Measurements from ENCODE around the gene PODXL.

The PODXL gene

DNA sequence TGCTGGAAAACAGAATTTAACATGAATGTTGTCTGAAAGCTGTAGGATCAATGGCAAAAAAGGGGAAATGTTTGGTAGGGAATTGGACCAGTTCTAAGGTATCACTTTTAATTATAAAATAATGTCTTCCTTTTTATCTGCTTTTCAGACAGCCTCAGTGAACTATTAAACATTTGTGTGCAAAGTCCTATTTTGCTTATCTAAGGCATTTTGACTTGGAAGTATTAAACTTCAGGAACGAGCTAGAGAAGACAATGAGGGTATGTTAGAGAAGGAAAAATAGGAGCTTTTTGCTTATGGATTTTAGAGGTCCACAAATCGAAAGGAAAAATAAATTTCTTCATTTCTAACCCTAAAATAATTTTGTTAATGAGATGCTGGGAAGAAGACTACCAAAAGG, 63.3 kb downstream of the PODXL start:
- TF ChIP-seq, protein P1, sequence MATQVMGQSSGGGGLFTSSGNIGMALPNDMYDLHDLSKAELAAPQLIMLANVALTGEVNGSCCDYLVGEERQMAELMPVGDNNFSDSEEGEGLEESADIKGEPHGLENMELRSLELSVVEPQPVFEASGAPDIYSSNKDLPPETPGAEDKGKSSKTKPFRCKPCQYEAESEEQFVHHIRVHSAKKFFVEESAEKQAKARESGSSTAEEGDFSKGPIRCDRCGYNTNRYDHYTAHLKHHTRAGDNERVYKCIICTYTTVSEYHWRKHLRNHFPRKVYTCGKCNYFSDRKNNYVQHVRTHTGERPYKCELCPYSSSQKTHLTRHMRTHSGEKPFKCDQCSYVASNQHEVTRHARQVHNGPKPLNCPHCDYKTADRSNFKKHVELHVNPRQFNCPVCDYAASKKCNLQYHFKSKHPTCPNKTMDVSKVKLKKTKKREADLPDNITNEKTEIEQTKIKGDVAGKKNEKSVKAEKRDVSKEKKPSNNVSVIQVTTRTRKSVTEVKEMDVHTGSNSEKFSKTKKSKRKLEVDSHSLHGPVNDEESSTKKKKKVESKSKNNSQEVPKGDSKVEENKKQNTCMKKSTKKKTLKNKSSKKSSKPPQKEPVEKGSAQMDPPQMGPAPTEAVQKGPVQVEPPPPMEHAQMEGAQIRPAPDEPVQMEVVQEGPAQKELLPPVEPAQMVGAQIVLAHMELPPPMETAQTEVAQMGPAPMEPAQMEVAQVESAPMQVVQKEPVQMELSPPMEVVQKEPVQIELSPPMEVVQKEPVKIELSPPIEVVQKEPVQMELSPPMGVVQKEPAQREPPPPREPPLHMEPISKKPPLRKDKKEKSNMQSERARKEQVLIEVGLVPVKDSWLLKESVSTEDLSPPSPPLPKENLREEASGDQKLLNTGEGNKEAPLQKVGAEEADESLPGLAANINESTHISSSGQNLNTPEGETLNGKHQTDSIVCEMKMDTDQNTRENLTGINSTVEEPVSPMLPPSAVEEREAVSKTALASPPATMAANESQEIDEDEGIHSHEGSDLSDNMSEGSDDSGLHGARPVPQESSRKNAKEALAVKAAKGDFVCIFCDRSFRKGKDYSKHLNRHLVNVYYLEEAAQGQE (IDR thresholded peaks at IDR 0.05; ENCODE audit: insufficient replicate concordance, low read depth), result no peak
- no peak for TF ChIP-seq POLR2AphosphoS5 (IDR thresholded peaks at IDR 0.05; ENCODE audit: low read depth)
- no peak for TF ChIP-seq GABPA (IDR thresholded peaks at IDR 0.05; ENCODE audit: low read depth)
- TF ChIP-seq, protein P2, sequence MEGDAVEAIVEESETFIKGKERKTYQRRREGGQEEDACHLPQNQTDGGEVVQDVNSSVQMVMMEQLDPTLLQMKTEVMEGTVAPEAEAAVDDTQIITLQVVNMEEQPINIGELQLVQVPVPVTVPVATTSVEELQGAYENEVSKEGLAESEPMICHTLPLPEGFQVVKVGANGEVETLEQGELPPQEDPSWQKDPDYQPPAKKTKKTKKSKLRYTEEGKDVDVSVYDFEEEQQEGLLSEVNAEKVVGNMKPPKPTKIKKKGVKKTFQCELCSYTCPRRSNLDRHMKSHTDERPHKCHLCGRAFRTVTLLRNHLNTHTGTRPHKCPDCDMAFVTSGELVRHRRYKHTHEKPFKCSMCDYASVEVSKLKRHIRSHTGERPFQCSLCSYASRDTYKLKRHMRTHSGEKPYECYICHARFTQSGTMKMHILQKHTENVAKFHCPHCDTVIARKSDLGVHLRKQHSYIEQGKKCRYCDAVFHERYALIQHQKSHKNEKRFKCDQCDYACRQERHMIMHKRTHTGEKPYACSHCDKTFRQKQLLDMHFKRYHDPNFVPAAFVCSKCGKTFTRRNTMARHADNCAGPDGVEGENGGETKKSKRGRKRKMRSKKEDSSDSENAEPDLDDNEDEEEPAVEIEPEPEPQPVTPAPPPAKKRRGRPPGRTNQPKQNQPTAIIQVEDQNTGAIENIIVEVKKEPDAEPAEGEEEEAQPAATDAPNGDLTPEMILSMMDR (IDR thresholded peaks at IDR 0.05; ENCODE audit: insufficient read depth, low read length), result no peak
- TF ChIP-seq SPI1 (IDR thresholded peaks at IDR 0.05; ENCODE audit: borderline replicate concordance, low read depth), result no peak
- no peak overlapping the region for H3K4me3 ChIP-seq (replicated peaks; ENCODE audit: insufficient read depth, low read length)
- no peaks in the 10 kb centered on the region for H3K27me3 ChIP-seq (ENCODE audit: insufficient read depth, poor library complexity, severe bottlenecking)
- no peak for DNase-seq (ENCODE audit: low read depth in 1 of 2, low spot score in 1 of 2)
- no peak overlapping the region for H3K27ac ChIP-seq (replicated peaks)

DNA sequence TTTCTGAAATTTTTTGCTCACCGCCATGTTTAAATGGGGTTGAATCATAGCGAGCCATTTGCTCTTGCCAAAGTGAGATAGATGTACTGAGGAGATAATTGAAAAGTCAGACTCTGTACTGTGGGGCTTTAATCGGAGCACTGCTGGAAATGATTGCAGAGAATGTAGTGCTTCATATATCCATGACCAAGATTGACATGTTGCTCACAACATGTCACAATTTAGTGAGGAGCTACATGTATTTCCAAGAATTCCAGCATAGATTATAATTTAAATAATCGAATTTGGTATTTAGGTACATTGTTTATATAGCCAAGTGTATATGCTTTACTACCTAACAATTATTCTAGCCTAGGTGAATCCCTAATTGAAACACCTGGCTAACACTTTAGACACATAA, 66.5 kb downstream of the PODXL start:
- TF ChIP-seq GABPA (IDR thresholded peaks at IDR 0.05; ENCODE audit: low read depth), result no peak
- TF ChIP-seq, protein P1 (IDR thresholded peaks at IDR 0.05; ENCODE audit: insufficient replicate concordance, low read depth), result no peak
- TF ChIP-seq, protein P2 (IDR thresholded peaks at IDR 0.05; ENCODE audit: insufficient read depth, low read length), result no peak
- no peak for TF ChIP-seq POLR2AphosphoS5 (IDR thresholded peaks at IDR 0.05; ENCODE audit: low read depth)
- no peak for TF ChIP-seq SPI1 (IDR thresholded peaks at IDR 0.05; ENCODE audit: borderline replicate concordance, low read depth)
- no peak overlapping the region for H3K4me3 ChIP-seq (replicated peaks; ENCODE audit: insufficient read depth, low read length)

DNA sequence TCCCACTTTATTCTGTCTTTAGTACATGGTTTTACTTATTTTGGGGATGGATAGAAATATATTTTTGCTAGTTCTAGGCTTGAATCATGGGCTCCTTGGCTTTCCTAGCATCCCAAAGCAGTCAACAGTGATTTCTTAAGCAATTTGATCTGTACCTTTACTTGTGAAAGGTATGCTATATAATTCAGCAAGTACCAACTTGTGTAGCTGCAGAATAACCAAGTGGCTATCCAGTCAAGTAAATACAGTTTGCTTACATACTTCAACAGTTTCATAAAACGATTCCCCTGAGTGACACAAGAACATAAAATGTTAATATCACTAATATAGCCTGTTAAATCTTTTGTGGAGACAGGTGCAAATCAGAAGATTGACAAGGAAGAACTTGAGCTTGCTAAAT, 67.2 kb downstream of the PODXL start:
- Histone ChIP-seq H3K27ac (replicated peaks) (no peak overlapping the region), H3K4me3 (replicated peaks; ENCODE audit: insufficient read depth, low read length) (no peak overlapping the region), H3K27me3 (ENCODE audit: insufficient read depth, poor library complexity, severe bottlenecking) (no peaks in the 10 kb centered on the region)
- TF ChIP-seq, protein P1 (IDR thresholded peaks at IDR 0.05; ENCODE audit: insufficient replicate concordance, low read depth), result no peak
- TF ChIP-seq SPI1 (IDR thresholded peaks at IDR 0.05; ENCODE audit: borderline replicate concordance, low read depth), result no peak
- no peak for TF ChIP-seq POLR2AphosphoS5 (IDR thresholded peaks at IDR 0.05; ENCODE audit: low read depth)
- TF ChIP-seq, protein P2 (IDR thresholded peaks at IDR 0.05; ENCODE audit: insufficient read depth, low read length), result no peak
- no peak for TF ChIP-seq GABPA (IDR thresholded peaks at IDR 0.05; ENCODE audit: low read depth)
- no peak for DNase-seq (ENCODE audit: low read depth in 1 of 2, low spot score in 1 of 2)

More for the DNA sequence above, 66.5 kb downstream of the PODXL start:
- no peak for DNase-seq (ENCODE audit: low read depth in 1 of 2, low spot score in 1 of 2)
- Histone ChIP-seq H3K27me3 (ENCODE audit: insufficient read depth, poor library complexity, severe bottlenecking) (no peaks in the 10 kb centered on the region), H3K27ac (replicated peaks) (no peak overlapping the region)
